Stimulated activated CD8-positive, alpha-beta memory T cell treated with anti-CD3 and anti-CD28 coated beads, Interleukin-7, amount 100 ng/mL, for 4 hours (primary cell): ENCODE results near the gene LSAMP.
"Not testable (repeated sequence)": the region's sequence is repeated elsewhere in the genome, so short reads cannot be mapped to it uniquely, and the experiment has no call there.

Experiments
- DNase-seq, 2 donors: peaks; one replicate each; pipeline ENCODE4 v3.0.0-alpha.2; 2020; ENCODE audit warnings: low read depth in 2 of 2

Gene LSAMP

GRCh38 chr3:115800489-115801075 lies 644.7 kb downstream of the LSAMP start:
- DNase-seq = no peak

- DNase-seq = not testable (repeated sequence)
These were observed 645.2 kb downstream of the LSAMP start for GRCh38 chr3:115800065-115800464.

GRCh38 chr3:115792206-115792955 lies 652.9 kb downstream of the LSAMP start:
- no peak for DNase-seq

- not testable (repeated sequence) for DNase-seq
These were observed 653.8 kb downstream of the LSAMP start for GRCh38 chr3:115791271-115792153.

- peak; percentile 49 to 67 for DNase-seq
These were observed 654.5 kb downstream of the LSAMP start for GRCh38 chr3:115790759-115791158.

- no peak for DNase-seq
These were observed 655.8 kb downstream of the LSAMP start for GRCh38 chr3:115789481-115789880.

GRCh38 chr3:115788921-115789470 lies 656.3 kb downstream of the LSAMP start:
- DNase-seq = no peak

GRCh38 chr3:115787818-115788217 lies 657.5 kb downstream of the LSAMP start:
- DNase-seq = no peak

- no peak for DNase-seq
These were observed 659.5 kb downstream of the LSAMP start for GRCh38 chr3:115785782-115786181.

- no peak for DNase-seq
These were observed 660.3 kb downstream of the LSAMP start for GRCh38 chr3:115784739-115785536.

GRCh38 chr3:115783938-115784738 lies 661.1 kb downstream of the LSAMP start:
- DNase-seq = peak; percentile 89 to 92

GRCh38 chr3:115783426-115783825 lies 661.9 kb downstream of the LSAMP start:
- not testable (repeated sequence) for DNase-seq

GRCh38 chr3:115779011-115779410 lies 666.3 kb downstream of the LSAMP start:
- no peak for DNase-seq

- no peak for DNase-seq
These were observed 672.3 kb downstream of the LSAMP start for GRCh38 chr3:115772951-115773350.

- DNase-seq = no peak
These were observed 676.6 kb downstream of the LSAMP start for GRCh38 chr3:115768661-115769060.

- DNase-seq = no peak
These were observed 678.5 kb downstream of the LSAMP start for GRCh38 chr3:115766587-115767482.

- no peak for DNase-seq
These were observed 683.4 kb downstream of the LSAMP start for GRCh38 chr3:115761927-115762305.

- no peak for DNase-seq
These were observed 684.6 kb downstream of the LSAMP start for GRCh38 chr3:115760716-115761115.

GRCh38 chr3:115758076-115758763 lies 687.1 kb downstream of the LSAMP start:
- no peak for DNase-seq
